CD4-positive, alpha-beta memory T cell (primary cell): ENCODE results near the gene EMID1. TPM values are rescaled to one million over a fixed set of nuclear protein-coding genes. Genes with fewer than 3 reads are reported as not detected.

Source experiments
- CTCF ChIA-PET: fragments of 350-600 bp; sonication (Branson Sonifier 250); formaldehyde crosslinking; loops from one replicate; lab custom pipeline; 2021; ENCODE audit warnings: inconsistent platforms; ENCODE audit not compliant: partially characterized antibody; lab: Charles Lee
- POLR2A ChIA-PET: fragments of 350-600 bp; sonication (Branson Sonifier 250); formaldehyde crosslinking; loops from one replicate; lab custom pipeline; 2021; ENCODE audit not compliant: partially characterized antibody; lab: Charles Lee
- DNase-seq, 5 donors: peaks; one replicate each; pipeline versions ENCODE4 v3.0.0 to v3.0.0-alpha.2; 2020 to 2022; ENCODE audit warnings: mixed read lengths in 1 of 5
- H3K27ac ChIP-seq: one replicate; pipeline ENCODE4 v1.7.0; 2013; ENCODE audit warnings: low read depth, low read length
- H3K27me3 ChIP-seq: 2 replicates; pipeline ENCODE4 v1.7.0; 2013; ENCODE audit warnings: mild to moderate bottlenecking, low read length, moderate library complexity; ENCODE audit not compliant: insufficient read depth
- H3K36me3 ChIP-seq: 2 replicates; pipeline ENCODE4 v1.7.0; 2013; ENCODE audit warnings: mild to moderate bottlenecking, low read length, moderate library complexity; ENCODE audit not compliant: insufficient read depth
- H3K4me1 ChIP-seq: 2 replicates; pipeline ENCODE4 v1.7.0; 2013; ENCODE audit warnings: mild to moderate bottlenecking, low read length, moderate library complexity; ENCODE audit not compliant: insufficient read depth
- H3K4me3 ChIP-seq, 2 donors: one replicate each; pipeline ENCODE4 v1.7.0; 2013; ENCODE audit warnings: low read length in 2 of 2, mild to moderate bottlenecking in 1 of 2
- H3K9me3 ChIP-seq, 2 donors: one replicate each; pipeline ENCODE4 v1.7.0; 2013; ENCODE audit warnings: low read length in 2 of 2, control low read depth in 1 of 2; ENCODE audit not compliant: control insufficient read depth in 1 of 2
- H3K27ac Mint-ChIP-seq, 7 donors: one replicate each; pipeline ENCODE4 v1.8.0; 2020 to 2021; ENCODE audit warnings: mixed read lengths in 7 of 7, mild to moderate bottlenecking in 6 of 7, inconsistent platforms in 3 of 7, moderate library complexity in 3 of 7
- H3K27me3 Mint-ChIP-seq, 2 donors: one replicate each; pipeline ENCODE4 v1.8.0; 2020 to 2021; ENCODE audit warnings: mixed read lengths in 2 of 2
- H3K36me3 Mint-ChIP-seq, 2 donors: one replicate each; pipeline ENCODE4 v1.8.0; 2020 to 2021; ENCODE audit warnings: mixed read lengths in 2 of 2, inconsistent platforms in 1 of 2, mild to moderate bottlenecking in 1 of 2
- H3K4me1 Mint-ChIP-seq, 4 donors: one replicate each; pipeline ENCODE4 v1.8.0; 2020 to 2021; ENCODE audit warnings: mixed read lengths in 4 of 4, mild to moderate bottlenecking in 1 of 4
- H3K4me3 Mint-ChIP-seq, 8 donors: one replicate each; pipeline ENCODE4 v1.8.0; 2020 to 2021; ENCODE audit warnings: mixed read lengths in 8 of 8, mild to moderate bottlenecking in 7 of 8, moderate library complexity in 6 of 8, inconsistent platforms in 3 of 8
- H3K9me3 Mint-ChIP-seq, 8 donors: one replicate each; pipeline ENCODE4 v1.8.0; 2020 to 2021; ENCODE audit warnings: mixed read lengths in 8 of 8, mild to moderate bottlenecking in 5 of 8, inconsistent platforms in 3 of 8, moderate library complexity in 1 of 8
- intact Hi-C: fragments of 100-400 bp; cut with micrococcal nuclease; formaldehyde crosslinking; loops from one replicate; pipeline ENCODE4 v1.15.1; 2023
- polyA plus RNA-seq, 2 donors: library from polyadenylated mRNA; unstranded; fragments of 300-500 nt; fragmentation: Illumina TruSeq; gene quantifications; one replicate each; pipeline ENCODE4 v1.2.3, GENCODE V29; 2021
- total RNA-seq, 2 experiments: library from RNA; stranded (reverse); gene quantifications; one replicate each; pipeline ENCODE4 v1.2.3, GENCODE V29; 2021

EMID1 gene
- total and polyA plus RNA-seq, 4 experiments from 2014 or later: 0.11 TPM; not detected in 3

DNA sequence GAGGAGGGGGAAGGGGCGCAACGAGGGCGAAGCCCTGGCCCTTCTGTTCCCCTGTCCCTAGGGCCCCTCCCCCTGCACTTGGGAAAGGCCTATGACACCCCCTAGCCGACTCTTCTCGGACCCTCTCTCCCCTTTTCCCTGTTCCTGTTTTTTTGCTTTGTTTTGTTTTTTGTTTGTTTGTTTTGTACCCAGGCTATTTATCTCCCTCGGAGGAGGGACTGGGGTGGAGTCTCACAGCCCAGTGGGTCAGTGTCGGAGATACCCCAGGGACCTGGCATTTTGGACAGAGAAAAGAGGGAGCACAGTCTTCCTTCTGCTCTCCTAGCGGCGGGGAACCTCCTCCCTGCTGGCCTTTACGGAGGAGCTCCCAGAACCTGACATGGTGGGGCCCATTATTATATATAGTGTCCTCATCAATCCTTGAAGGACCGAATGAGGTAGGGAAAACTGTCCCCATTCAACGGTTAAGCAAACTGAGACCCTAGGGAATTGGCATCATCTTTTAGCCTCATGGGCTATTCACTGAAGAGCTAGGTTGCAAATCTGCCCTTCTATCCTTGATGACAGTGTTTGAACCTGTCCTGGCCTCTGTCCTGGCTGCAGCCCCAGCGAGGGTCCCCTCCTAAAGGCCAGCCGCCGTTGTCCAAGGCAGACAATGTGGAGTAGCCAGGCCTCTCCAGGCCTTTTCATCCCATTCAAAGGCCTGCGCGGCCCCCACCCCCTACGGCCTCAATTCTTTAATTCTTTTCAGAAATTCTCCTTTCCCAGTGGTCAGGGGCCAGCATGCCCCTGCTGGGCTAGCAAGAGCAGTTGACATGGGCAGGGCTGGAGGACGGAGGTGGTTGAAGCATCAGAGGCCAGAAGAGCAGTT lies 911 bp downstream of the EMID1 start:
- H3K27ac ChIP-seq: no peak overlapping the region
- Mint-ChIP-seq H3K36me3 (no peaks in the 10 kb centered on the region), H3K4me3 (peak overlapping the region; percentile 25 to 77 (median 60))

GRCh38 chr22:29207243-29207550 lies 1.5 kb downstream of the EMID1 start:
- intact Hi-C loops: no loop called here
- ChIA-PET POLR2A (no interaction called here), CTCF (interaction anchor here (2.1 kb wide), 1 partner anchor 39 kb away, joined by 7 read pairs; no protein-coding TSS in a partner anchor)
- Histone ChIP-seq H3K9me3 (no peaks in the 10 kb centered on the region), H3K36me3 (no peaks in the 10 kb centered on the region), H3K4me3 (no peak overlapping the region), H3K27ac (no peak overlapping the region), H3K4me1 (peaks cover 10% of the 10 kb centered on the region), H3K27me3 (no peaks in the 10 kb centered on the region)
- H3K4me1 Mint-ChIP-seq: peaks cover 10 to 25% (median 12%) of the 10 kb centered on the region in 4 donors
- H3K4me3 Mint-ChIP-seq: no peak overlapping the region
- DNase-seq: no peak
- no peaks in the 10 kb centered on the region for H3K9me3 Mint-ChIP-seq
- peaks cover 12 to 30% of the 10 kb centered on the region in 2 donors for H3K27me3 Mint-ChIP-seq
- no peaks in the 10 kb centered on the region for H3K36me3 Mint-ChIP-seq
- H3K27ac Mint-ChIP-seq: no peak overlapping the region

More for the DNA sequence above, 911 bp downstream of the EMID1 start:
- Mint-ChIP-seq H3K9me3 (no peaks in the 10 kb centered on the region), H3K4me1 (peaks cover 12 to 27% (median 16%) of the 10 kb centered on the region in 4 donors), H3K27ac (peak overlapping the region in 1 of 7 donors; percentile 54), H3K27me3 (peaks cover 12 to 30% of the 10 kb centered on the region in 2 donors)
- intact Hi-C loops: no loop called here
- ChIA-PET CTCF (interaction anchor here (1.2 to 1.5 kb wide), 2 partner anchors 10 to 39 kb away, joined by 4 to 9 read pairs; no protein-coding TSS in a partner anchor), POLR2A (no interaction called here)
- Histone ChIP-seq H3K4me3 (no peak overlapping the region), H3K9me3 (no peaks in the 10 kb centered on the region), H3K4me1 (peaks cover 16% of the 10 kb centered on the region), H3K36me3 (no peaks in the 10 kb centered on the region), H3K27me3 (no peaks in the 10 kb centered on the region)
- DNase-seq: no peak

DNA sequence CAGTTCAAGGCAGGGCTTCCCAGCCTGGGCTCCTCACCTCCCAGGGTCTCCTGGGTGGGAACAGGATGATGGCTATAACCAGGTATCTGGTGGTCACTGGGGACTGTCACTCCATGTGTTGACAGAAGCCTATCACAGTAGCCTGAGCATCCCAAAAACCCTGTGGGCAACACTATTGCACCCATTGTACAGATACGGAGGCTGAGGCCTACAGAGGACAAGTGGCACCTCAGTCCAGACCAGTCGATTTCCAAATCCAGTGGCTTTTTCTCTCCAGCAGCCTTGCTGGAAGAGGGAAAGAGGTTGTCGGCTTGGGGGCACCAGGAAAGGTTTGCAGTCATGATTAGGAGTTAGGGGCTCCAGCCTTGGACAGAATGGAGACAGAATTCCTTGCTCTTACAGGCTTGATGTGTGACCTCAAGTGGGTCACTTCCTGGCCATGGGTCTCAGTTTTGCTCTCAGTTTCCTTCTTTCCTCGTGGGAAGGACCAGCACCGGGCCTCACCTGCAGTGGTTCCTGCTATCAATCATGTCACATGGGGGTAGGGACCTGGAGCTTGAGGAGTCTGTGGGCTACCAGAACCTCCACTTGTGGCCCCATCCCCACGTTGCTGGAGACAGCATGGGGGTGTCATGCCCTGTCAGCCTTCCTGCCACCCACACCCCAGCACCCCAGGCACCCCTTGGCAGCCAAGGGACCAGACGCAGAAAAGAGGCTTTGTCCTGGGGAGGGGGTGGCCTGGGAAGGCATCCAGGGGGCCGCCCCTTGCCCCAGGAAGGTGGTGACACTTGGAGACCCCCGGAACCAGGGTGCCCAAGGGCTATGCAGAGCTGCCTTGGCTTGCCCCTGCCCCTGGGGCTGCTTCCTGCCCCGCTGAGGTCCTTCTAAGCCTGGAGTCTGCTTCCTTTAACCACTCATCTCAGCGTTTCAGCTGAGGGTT lies 2.1 kb downstream of the EMID1 start:
- Histone ChIP-seq H3K27me3 (no peaks in the 10 kb centered on the region), H3K4me3 (no peak overlapping the region), H3K36me3 (no peaks in the 10 kb centered on the region), H3K4me1 (peaks cover 3% of the 10 kb centered on the region), H3K9me3 (no peaks in the 10 kb centered on the region), H3K27ac (no peak overlapping the region)
- intact Hi-C loops: no loop called here
- no peak for DNase-seq
- Mint-ChIP-seq H3K27me3 (peaks cover 12 to 28% of the 10 kb centered on the region in 2 donors), H3K36me3 (no peaks in the 10 kb centered on the region), H3K9me3 (no peaks in the 10 kb centered on the region), H3K4me1 (peaks cover 4 to 18% (median 6%) of the 10 kb centered on the region in 4 donors), H3K4me3 (no peak overlapping the region), H3K27ac (no peak overlapping the region)
- ChIA-PET CTCF (interaction anchor here (2.1 kb wide), 1 partner anchor 38 kb away, joined by 7 read pairs; no protein-coding TSS in a partner anchor), POLR2A (no interaction called here)

- intact Hi-C loops: no loop called here
- no peak for DNase-seq
- H3K4me1 ChIP-seq: no peaks in the 10 kb centered on the region
- H3K4me3 Mint-ChIP-seq: no peak overlapping the region
- POLR2A ChIA-PET: no interaction called here
- H3K9me3 ChIP-seq: no peaks in the 10 kb centered on the region
- H3K36me3 ChIP-seq: no peaks in the 10 kb centered on the region
- no peak overlapping the region for H3K4me3 ChIP-seq
- H3K4me1 Mint-ChIP-seq: peaks cover 0 to 15% (median 5%) of the 10 kb centered on the region in 4 donors
- H3K9me3 Mint-ChIP-seq: no peaks in the 10 kb centered on the region
- H3K27me3 Mint-ChIP-seq: peaks cover 11 to 27% of the 10 kb centered on the region in 2 donors
- H3K36me3 Mint-ChIP-seq: no peaks in the 10 kb centered on the region
- CTCF ChIA-PET: interaction anchor here (2.1 kb wide), 1 partner anchor 37 kb away, joined by 7 read pairs; no protein-coding TSS in a partner anchor
- H3K27ac ChIP-seq: no peak overlapping the region
- H3K27me3 ChIP-seq: no peaks in the 10 kb centered on the region
- H3K27ac Mint-ChIP-seq: no peak overlapping the region
These were observed 2.8 kb downstream of the EMID1 start for GRCh38 chr22:29208502-29208862.

GRCh38 chr22:29208879-29209623 lies 3.4 kb downstream of the EMID1 start:
- no peaks in the 10 kb centered on the region for H3K27me3 ChIP-seq
- H3K27me3 Mint-ChIP-seq: peaks cover 10 to 26% of the 10 kb centered on the region in 2 donors
- no peaks in the 10 kb centered on the region for H3K36me3 ChIP-seq
- H3K27ac ChIP-seq: no peak overlapping the region
- no peak overlapping the region for H3K4me3 ChIP-seq
- no peaks in the 10 kb centered on the region for H3K36me3 Mint-ChIP-seq
- POLR2A ChIA-PET: no interaction called here
- H3K9me3 Mint-ChIP-seq: no peaks in the 10 kb centered on the region
- H3K4me1 Mint-ChIP-seq: peaks cover 0 to 13% (median 5%) of the 10 kb centered on the region in 4 donors
- CTCF ChIA-PET: interaction anchor here (2.1 kb wide), 1 partner anchor 37 kb away, joined by 7 read pairs; no protein-coding TSS in a partner anchor
- no peak for DNase-seq
- no peak overlapping the region for H3K27ac Mint-ChIP-seq
- H3K9me3 ChIP-seq: no peaks in the 10 kb centered on the region
- no peaks in the 10 kb centered on the region for H3K4me1 ChIP-seq
- intact Hi-C loops: no loop called here
- no peak overlapping the region for H3K4me3 Mint-ChIP-seq

- POLR2A ChIA-PET: no interaction called here
- Histone ChIP-seq H3K4me1 (no peaks in the 10 kb centered on the region), H3K27me3 (no peaks in the 10 kb centered on the region), H3K27ac (no peak overlapping the region), H3K36me3 (no peaks in the 10 kb centered on the region), H3K9me3 (no peaks in the 10 kb centered on the region), H3K4me3 (no peak overlapping the region)
- no peak for DNase-seq
- Mint-ChIP-seq H3K27me3 (peaks cover 10 to 22% of the 10 kb centered on the region in 2 donors), H3K9me3 (no peaks in the 10 kb centered on the region), H3K27ac (no peak overlapping the region), H3K36me3 (no peaks in the 10 kb centered on the region), H3K4me1 (peaks cover 0 to 13% (median 5%) of the 10 kb centered on the region in 4 donors), H3K4me3 (no peak overlapping the region)
- intact Hi-C loops: no loop called here
- CTCF ChIA-PET: no interaction called here
These were observed 3.9 kb downstream of the EMID1 start for GRCh38 chr22:29209624-29209929.
